ENCODE data around the gene LCP2. TPM values are rescaled to one million over a fixed set of nuclear protein-coding genes. Genes with fewer than 3 reads are reported as not detected.

Gene LCP2
- polyA plus RNA-seq, 3 donors: 52.0 to 177 (median 89.5) TPM

DNA sequence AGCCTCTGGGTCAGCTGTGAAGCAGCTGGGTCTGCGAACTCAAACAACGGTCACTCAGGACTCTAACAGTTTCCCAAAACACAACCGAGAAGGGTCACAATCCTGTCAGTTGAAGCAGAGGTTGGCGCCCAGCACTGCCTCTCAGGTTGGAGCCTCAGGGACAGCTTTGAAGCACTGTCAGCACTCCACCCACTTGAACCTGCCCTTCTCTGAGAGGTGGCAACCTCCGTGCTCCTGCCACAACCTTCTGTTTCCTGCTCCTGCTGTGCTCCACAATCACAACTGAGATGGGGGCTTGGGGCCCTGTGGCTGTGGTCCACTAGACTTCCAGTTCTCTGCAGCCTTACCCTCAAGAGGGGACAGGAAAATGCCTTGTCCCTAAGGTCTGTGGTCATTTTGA, 21.7 kb upstream of the LCP2 start:
- peak overlapping the region in 1 of 7 donors; percentile 19 for H3K27ac Mint-ChIP-seq
- no peak for TF ChIP-seq CTCF (IDR thresholded peaks at IDR 0.05)
- Histone ChIP-seq H3K27me3 (ENCODE audit: control insufficient read depth in 2 of 2, insufficient read depth in 2 of 2, low read length in 2 of 2) (no peaks in the 10 kb centered on the region), H4K20me1 (ENCODE audit: insufficient read depth, low read length) (no peaks in the 10 kb centered on the region), H3K36me3 (replicated peaks in 1 of 2; ENCODE audit: control insufficient read depth in 1 of 2, insufficient read depth in 2 of 2, low read length in 2 of 2) (no peaks in the 10 kb centered on the region), H3K27ac (ENCODE audit: low read depth in 1 of 2, low read length in 2 of 2) (no peak overlapping the region), H3K4me1 (ENCODE audit: control insufficient read depth in 1 of 2, insufficient read depth in 2 of 2, low read length in 2 of 2) (peaks cover 14% of the 10 kb centered on the region in 2 donors), H3K9me3 (replicated peaks in 1 of 2; ENCODE audit: control insufficient read depth in 1 of 2, insufficient read depth in 1 of 2, low read length in 2 of 2) (no peaks in the 10 kb centered on the region), H3K79me2 (ENCODE audit: insufficient read depth, low read length) (no peaks in the 10 kb centered on the region), H2AFZ (ENCODE audit: insufficient read depth, low read depth, low read length, poor library complexity, severe bottlenecking) (no peak overlapping the region), H3K4me2 (replicated peaks; ENCODE audit: extremely low read depth, low read length, poor library complexity, severe bottlenecking) (no peak overlapping the region), H3K9ac (ENCODE audit: insufficient read depth, low read length, poor library complexity, severe bottlenecking) (no peak overlapping the region), H3K4me3 (replicated peaks in 1 of 3; ENCODE audit: low read depth in 2 of 3, low read length in 3 of 3) (no peak overlapping the region)
- no peaks in the 10 kb centered on the region for H3K27me3 Mint-ChIP-seq (ENCODE audit: low read depth in 3 of 3)
- WGBS (ENCODE audit: insufficient coverage): 83% methylated on average over 5 of the region's 5 CpGs
- peaks cover 0 to 2% (median 0%) of the 10 kb centered on the region in 7 donors for H3K9me3 Mint-ChIP-seq
- peaks cover 20% of the 10 kb centered on the region for H3K4me1 Mint-ChIP-seq
- no peaks in the 10 kb centered on the region for H3K36me3 Mint-ChIP-seq
- intact Hi-C loops (cut with micrococcal nuclease): no loop called here
- no peak overlapping the region for H3K4me3 Mint-ChIP-seq
- no peak for DNase-seq

GRCh38 chr5:170317499-170317898, 19.9 kb upstream of the LCP2 start:
- Histone ChIP-seq H4K20me1 (ENCODE audit: insufficient read depth, low read length) (no peaks in the 10 kb centered on the region), H3K36me3 (replicated peaks in 1 of 2; ENCODE audit: control insufficient read depth in 1 of 2, insufficient read depth in 2 of 2, low read length in 2 of 2) (no peaks in the 10 kb centered on the region), H3K4me2 (replicated peaks; ENCODE audit: extremely low read depth, low read length, poor library complexity, severe bottlenecking) (no peak overlapping the region), H2AFZ (ENCODE audit: insufficient read depth, low read depth, low read length, poor library complexity, severe bottlenecking) (no peak overlapping the region), H3K27me3 (ENCODE audit: control insufficient read depth in 2 of 2, insufficient read depth in 2 of 2, low read length in 2 of 2) (no peaks in the 10 kb centered on the region), H3K79me2 (ENCODE audit: insufficient read depth, low read length) (no peaks in the 10 kb centered on the region), H3K9me3 (replicated peaks in 1 of 2; ENCODE audit: control insufficient read depth in 1 of 2, insufficient read depth in 1 of 2, low read length in 2 of 2) (no peaks in the 10 kb centered on the region), H3K9ac (ENCODE audit: insufficient read depth, low read length, poor library complexity, severe bottlenecking) (no peak overlapping the region), H3K27ac (ENCODE audit: low read depth in 1 of 2, low read length in 2 of 2) (no peak overlapping the region), H3K4me1 (ENCODE audit: control insufficient read depth in 1 of 2, insufficient read depth in 2 of 2, low read length in 2 of 2) (peaks cover 31 to 32% of the 10 kb centered on the region in 2 donors), H3K4me3 (replicated peaks in 1 of 3; ENCODE audit: low read depth in 2 of 3, low read length in 3 of 3) (no peak overlapping the region)
- no peaks in the 10 kb centered on the region for H3K27me3 Mint-ChIP-seq (ENCODE audit: low read depth in 3 of 3)
- no peak overlapping the region for H3K27ac Mint-ChIP-seq
- peaks cover 35% of the 10 kb centered on the region for H3K4me1 Mint-ChIP-seq
- no peak for DNase-seq
- H3K4me3 Mint-ChIP-seq: no peak overlapping the region
- no peaks in the 10 kb centered on the region for H3K36me3 Mint-ChIP-seq
- no peak for TF ChIP-seq CTCF (IDR thresholded peaks at IDR 0.05)
- intact Hi-C loops (cut with micrococcal nuclease): no loop called here
- WGBS (ENCODE audit: insufficient coverage): no CpG with 5 or more reads among the region's 3 CpGs
- H3K9me3 Mint-ChIP-seq: no peaks in the 10 kb centered on the region
